HepG2 (cell line): ENCODE measurements around the gene TEKT5. TPM values are rescaled to one million over a fixed set of nuclear protein-coding genes. Genes with fewer than 3 reads are reported as not detected.

Source experiments
- MAZ ChIP-seq, 2 experiments: sonication (generic) in 1 of 2; formaldehyde crosslinking in 1 of 2; IDR thresholded peaks; 2 replicates each; pipeline versions ENCODE4 v1.5.0 to v1.6.1; 2012 to 2020; ENCODE audit warnings: low read depth in 2 of 2, mild to moderate bottlenecking in 2 of 2, borderline replicate concordance in 1 of 2, improper control_type of control experiment in 1 of 2, low read length in 1 of 2, missing genetic modification reagents in 1 of 2, moderate library complexity in 1 of 2
- NFE2 ChIP-seq: sonication (generic); formaldehyde crosslinking; IDR thresholded peaks from 2 replicates; pipeline ENCODE4 v1.4.0; 2020; ENCODE audit warnings: missing genetic modification reagents
- RBM22 ChIP-seq: fragments of 200-400 bp; formaldehyde crosslinking; optimal IDR thresholded peaks from 2 replicates; pipeline ENCODE3; 2017; ENCODE audit warnings: mild to moderate bottlenecking, low read length, moderate library complexity
- ZFP36 ChIP-seq: fragments of 150-350 bp; IDR thresholded peaks from 2 replicates; pipeline ENCODE4 v1.6.1; 2018; ENCODE audit warnings: borderline replicate concordance, low read length, low read depth; ENCODE audit not compliant: partially characterized antibody
- ZMYM4 ChIP-seq: sonication (generic); formaldehyde crosslinking; IDR thresholded peaks from 2 replicates; pipeline ENCODE4 v1.8.1; 2023; ENCODE audit warnings: mild to moderate bottlenecking, missing genetic modification reagents
- polyA plus RNA-seq, 8 experiments: library from polyadenylated mRNA; depleted of rRNA in 3 of 8; stranded (reverse) in 7 of 8; unstranded in 1 of 8; fragments of >200 nt; fragmentation: Illumina TruSeq in 4 of 8; extraction: Trizol in 4 of 8; gene quantifications; 2 replicates each; pipeline versions ENCODE4 v1.2.1 to v1.2.3, GENCODE V29; 2011 to 2016; ENCODE audit warnings: low read depth in 4 of 8, missing spikeins in 1 of 8, mixed read lengths in 1 of 8; ENCODE audit not compliant: insufficient read depth in 1 of 8
- total RNA-seq, 5 experiments: library from RNA; depleted of rRNA; stranded (reverse); fragments of >200 nt; fragmentation: Illumina TruSeq; extraction: Trizol; gene quantifications; 2 replicates each; pipeline ENCODE4 v1.2.3, GENCODE V29; 2016; ENCODE audit warnings: low read depth in 1 of 5
- TF ChIP-seq, protein P1 (sequence below): sonication (generic); formaldehyde crosslinking; IDR thresholded peaks from 2 replicates; pipeline ENCODE4 v1.5.0; 2020; ENCODE audit warnings: mild to moderate bottlenecking, missing genetic modification reagents
- TF ChIP-seq, protein P2 (sequence below): sonication (generic); formaldehyde crosslinking; IDR thresholded peaks from 2 replicates; pipeline ENCODE4 v1.5.1; 2020; ENCODE audit warnings: mild to moderate bottlenecking, moderate library complexity, missing genetic modification reagents
- TF ChIP-seq, protein P3 (sequence below): sonication (generic); formaldehyde crosslinking; IDR thresholded peaks from 2 replicates; pipeline ENCODE4 v1.5.0; 2020; ENCODE audit warnings: mild to moderate bottlenecking, missing genetic modification reagents, borderline replicate concordance
- TF ChIP-seq, protein P4 (sequence below): sonication (generic); formaldehyde crosslinking; IDR thresholded peaks from 2 replicates; pipeline ENCODE4 v1.5.1; 2020; ENCODE audit warnings: mild to moderate bottlenecking, missing genetic modification reagents, moderate library complexity

Gene TEKT5
- total and polyA plus RNA-seq, 2 of the 13 experiments (the other 11 are each of a cell fraction or from before 2014, with no cell fraction given) = 0.16 TPM; not detected in 1

DNA sequence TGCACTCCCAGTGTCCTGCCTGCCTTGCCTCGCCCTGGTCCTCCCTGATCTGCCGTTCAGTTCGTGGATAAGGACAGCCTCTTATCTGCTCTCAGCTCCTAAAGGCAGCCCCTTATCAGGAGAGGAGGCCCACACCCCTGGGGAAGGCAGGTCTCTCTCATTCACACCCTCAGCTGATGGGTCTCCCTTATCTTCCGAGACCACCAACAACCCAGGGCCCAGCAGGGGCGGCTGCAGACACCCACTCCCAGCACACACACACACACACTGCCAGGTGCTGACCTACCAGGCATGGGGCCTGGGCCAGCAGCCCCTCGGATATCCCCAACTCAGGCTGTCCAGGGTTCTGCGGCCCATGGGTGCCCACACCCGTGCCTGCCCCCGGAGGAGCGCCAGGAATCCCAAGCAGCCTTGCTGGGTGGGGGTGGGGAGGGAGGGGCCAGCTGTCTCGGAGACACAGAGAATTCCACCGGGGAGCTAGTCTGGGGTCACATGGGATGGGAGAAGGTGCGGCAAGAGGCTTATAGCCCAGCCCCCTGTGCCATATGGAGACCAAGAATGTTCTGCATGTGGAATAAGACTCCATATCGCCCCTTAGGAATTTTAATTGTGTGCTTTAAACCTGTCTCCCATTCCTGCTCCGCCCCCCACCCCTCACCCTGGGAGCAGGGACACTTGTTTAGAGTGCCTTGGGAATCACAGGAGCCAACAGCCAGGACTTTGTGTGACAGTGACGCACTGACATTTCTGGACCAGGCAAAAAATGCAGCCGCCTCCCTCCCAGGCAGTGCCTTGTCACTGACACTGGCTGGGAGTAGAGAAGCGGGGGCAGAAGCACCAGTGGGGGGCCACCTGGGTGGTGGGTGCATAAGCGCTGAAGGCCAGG, 72.5 kb downstream of the TEKT5 start (continued):
- TF ChIP-seq, protein P1, sequence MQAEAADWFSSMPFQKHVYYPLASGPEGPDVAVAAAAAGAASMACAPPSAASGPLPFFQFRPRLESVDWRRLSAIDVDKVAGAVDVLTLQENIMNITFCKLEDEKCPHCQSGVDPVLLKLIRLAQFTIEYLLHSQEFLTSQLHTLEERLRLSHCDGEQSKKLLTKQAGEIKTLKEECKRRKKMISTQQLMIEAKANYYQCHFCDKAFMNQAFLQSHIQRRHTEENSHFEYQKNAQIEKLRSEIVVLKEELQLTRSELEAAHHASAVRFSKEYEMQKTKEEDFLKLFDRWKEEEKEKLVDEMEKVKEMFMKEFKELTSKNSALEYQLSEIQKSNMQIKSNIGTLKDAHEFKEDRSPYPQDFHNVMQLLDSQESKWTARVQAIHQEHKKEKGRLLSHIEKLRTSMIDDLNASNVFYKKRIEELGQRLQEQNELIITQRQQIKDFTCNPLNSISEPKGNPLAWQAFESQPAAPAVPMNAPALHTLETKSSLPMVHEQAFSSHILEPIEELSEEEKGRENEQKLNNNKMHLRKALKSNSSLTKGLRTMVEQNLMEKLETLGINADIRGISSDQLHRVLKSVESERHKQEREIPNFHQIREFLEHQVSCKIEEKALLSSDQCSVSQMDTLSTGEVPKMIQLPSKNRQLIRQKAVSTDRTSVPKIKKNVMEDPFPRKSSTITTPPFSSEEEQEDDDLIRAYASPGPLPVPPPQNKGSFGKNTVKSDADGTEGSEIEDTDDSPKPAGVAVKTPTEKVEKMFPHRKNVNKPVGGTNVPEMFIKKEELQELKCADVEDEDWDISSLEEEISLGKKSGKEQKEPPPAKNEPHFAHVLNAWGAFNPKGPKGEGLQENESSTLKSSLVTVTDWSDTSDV (CRISPR knock-in tag) = no peak
- TF ChIP-seq, protein P2, sequence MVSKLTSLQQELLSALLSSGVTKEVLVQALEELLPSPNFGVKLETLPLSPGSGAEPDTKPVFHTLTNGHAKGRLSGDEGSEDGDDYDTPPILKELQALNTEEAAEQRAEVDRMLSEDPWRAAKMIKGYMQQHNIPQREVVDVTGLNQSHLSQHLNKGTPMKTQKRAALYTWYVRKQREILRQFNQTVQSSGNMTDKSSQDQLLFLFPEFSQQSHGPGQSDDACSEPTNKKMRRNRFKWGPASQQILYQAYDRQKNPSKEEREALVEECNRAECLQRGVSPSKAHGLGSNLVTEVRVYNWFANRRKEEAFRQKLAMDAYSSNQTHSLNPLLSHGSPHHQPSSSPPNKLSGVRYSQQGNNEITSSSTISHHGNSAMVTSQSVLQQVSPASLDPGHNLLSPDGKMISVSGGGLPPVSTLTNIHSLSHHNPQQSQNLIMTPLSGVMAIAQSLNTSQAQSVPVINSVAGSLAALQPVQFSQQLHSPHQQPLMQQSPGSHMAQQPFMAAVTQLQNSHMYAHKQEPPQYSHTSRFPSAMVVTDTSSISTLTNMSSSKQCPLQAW = 0 out of 2 replicates have a peak, but pooled peaks have one; percentile 19
- TF ChIP-seq NFE2 (CRISPR knock-in tag) (no peak), ZFP36 (no peak), RBM22 (no peak), ZMYM4 (0 out of 2 replicates have a peak, but pooled peaks have one; percentile 23), MAZ (IDR thresholded peaks at IDR 0.05; ENCODE audit: borderline replicate concordance, low read depth, low read length) (no peak), MAZ (CRISPR knock-in tag; IDR thresholded peaks at IDR 0.05; ENCODE audit: low read depth) (no peak; the same call in 1 of the 2 replicates)
- TF ChIP-seq, protein P3, sequence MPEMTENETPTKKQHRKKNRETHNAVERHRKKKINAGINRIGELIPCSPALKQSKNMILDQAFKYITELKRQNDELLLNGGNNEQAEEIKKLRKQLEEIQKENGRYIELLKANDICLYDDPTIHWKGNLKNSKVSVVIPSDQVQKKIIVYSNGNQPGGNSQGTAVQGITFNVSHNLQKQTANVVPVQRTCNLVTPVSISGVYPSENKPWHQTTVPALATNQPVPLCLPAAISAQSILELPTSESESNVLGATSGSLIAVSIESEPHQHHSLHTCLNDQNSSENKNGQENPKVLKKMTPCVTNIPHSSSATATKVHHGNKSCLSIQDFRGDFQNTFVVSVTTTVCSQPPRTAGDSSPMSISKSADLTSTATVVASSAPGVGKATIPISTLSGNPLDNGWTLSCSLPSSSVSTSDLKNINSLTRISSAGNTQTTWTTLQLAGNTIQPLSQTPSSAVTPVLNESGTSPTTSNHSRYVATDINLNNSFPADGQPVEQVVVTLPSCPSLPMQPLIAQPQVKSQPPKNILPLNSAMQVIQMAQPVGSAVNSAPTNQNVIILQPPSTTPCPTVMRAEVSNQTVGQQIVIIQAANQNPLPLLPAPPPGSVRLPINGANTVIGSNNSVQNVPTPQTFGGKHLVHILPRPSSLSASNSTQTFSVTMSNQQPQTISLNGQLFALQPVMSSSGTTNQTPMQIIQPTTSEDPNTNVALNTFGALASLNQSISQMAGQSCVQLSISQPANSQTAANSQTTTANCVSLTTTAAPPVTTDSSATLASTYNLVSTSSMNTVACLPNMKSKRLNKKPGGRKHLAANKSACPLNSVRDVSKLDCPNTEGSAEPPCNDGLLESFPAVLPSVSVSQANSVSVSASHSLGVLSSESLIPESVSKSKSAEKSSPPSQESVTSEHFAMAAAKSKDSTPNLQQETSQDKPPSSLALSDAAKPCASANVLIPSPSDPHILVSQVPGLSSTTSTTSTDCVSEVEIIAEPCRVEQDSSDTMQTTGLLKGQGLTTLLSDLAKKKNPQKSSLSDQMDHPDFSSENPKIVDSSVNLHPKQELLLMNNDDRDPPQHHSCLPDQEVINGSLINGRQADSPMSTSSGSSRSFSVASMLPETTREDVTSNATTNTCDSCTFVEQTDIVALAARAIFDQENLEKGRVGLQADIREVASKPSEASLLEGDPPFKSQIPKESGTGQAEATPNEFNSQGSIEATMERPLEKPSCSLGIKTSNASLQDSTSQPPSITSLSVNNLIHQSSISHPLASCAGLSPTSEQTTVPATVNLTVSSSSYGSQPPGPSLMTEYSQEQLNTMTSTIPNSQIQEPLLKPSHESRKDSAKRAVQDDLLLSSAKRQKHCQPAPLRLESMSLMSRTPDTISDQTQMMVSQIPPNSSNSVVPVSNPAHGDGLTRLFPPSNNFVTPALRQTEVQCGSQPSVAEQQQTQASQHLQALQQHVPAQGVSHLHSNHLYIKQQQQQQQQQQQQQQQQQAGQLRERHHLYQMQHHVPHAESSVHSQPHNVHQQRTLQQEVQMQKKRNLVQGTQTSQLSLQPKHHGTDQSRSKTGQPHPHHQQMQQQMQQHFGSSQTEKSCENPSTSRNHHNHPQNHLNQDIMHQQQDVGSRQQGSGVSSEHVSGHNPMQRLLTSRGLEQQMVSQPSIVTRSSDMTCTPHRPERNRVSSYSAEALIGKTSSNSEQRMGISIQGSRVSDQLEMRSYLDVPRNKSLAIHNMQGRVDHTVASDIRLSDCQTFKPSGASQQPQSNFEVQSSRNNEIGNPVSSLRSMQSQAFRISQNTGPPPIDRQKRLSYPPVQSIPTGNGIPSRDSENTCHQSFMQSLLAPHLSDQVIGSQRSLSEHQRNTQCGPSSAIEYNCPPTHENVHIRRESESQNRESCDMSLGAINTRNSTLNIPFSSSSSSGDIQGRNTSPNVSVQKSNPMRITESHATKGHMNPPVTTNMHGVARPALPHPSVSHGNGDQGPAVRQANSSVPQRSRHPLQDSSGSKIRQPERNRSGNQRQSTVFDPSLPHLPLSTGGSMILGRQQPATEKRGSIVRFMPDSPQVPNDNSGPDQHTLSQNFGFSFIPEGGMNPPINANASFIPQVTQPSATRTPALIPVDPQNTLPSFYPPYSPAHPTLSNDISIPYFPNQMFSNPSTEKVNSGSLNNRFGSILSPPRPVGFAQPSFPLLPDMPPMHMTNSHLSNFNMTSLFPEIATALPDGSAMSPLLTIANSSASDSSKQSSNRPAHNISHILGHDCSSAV (CRISPR knock-in tag) = no peak
- TF ChIP-seq, protein P4, sequence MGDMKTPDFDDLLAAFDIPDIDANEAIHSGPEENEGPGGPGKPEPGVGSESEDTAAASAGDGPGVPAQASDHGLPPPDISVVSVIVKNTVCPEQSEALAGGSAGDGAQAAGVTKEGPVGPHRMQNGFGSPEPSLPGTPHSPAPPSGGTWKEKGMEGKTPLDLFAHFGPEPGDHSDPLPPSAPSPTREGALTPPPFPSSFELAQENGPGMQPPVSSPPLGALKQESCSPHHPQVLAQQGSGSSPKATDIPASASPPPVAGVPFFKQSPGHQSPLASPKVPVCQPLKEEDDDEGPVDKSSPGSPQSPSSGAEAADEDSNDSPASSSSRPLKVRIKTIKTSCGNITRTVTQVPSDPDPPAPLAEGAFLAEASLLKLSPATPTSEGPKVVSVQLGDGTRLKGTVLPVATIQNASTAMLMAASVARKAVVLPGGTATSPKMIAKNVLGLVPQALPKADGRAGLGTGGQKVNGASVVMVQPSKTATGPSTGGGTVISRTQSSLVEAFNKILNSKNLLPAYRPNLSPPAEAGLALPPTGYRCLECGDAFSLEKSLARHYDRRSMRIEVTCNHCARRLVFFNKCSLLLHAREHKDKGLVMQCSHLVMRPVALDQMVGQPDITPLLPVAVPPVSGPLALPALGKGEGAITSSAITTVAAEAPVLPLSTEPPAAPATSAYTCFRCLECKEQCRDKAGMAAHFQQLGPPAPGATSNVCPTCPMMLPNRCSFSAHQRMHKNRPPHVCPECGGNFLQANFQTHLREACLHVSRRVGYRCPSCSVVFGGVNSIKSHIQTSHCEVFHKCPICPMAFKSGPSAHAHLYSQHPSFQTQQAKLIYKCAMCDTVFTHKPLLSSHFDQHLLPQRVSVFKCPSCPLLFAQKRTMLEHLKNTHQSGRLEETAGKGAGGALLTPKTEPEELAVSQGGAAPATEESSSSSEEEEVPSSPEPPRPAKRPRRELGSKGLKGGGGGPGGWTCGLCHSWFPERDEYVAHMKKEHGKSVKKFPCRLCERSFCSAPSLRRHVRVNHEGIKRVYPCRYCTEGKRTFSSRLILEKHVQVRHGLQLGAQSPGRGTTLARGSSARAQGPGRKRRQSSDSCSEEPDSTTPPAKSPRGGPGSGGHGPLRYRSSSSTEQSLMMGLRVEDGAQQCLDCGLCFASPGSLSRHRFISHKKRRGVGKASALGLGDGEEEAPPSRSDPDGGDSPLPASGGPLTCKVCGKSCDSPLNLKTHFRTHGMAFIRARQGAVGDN (CRISPR knock-in tag) = peak; percentile 59
